ENCODE results near the gene GALK1. TPM values are rescaled to one million over a fixed set of nuclear protein-coding genes. Genes with fewer than 3 reads are reported as not detected.

The GALK1 gene
- total RNA-seq, 4 donors from 2014 or later = 50.1 to 81.9 (median 64.1) TPM

DNA sequence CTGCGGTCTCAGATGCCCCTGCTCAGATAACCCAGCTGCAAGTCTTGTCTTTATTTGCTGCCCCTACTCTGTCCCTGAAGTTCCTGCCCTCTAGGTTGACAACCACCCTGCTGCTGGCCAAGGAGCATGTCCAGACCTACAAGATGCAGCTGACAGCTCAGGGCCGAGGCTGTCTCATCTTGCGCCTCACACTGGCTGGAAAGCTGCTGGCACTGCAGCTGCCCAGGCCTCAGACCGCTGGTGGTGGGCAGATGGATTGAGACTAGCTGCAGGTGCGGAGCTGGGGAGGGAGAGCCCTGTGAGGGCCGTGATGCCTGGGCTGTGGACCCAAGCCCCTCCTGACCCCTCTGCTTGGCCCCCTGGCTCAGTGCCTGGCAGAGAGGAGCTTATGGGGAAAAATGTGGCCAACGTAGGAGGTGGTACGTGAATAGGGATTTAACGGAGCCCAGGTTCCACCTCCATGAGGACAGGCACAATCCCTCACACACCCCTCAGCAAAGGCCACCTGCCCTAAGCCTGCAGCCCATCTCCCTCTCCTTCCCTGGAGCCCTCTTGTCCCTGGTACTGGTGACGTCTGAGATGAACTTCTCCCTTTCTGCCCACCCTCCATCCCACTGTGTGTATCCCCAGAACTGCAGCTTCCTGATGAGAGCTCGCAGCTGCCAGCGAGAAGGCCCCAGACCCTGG, 8.3 kb upstream of the GALK1 start:
- H3K4me1 ChIP-seq = peaks cover 3 to 49% (median 10%) of the 10 kb centered on the region in 4 donors
- H3K36me3 ChIP-seq = peaks cover 0 to 28% (median 0%) of the 10 kb centered on the region in 3 donors
- H3K27ac ChIP-seq = no peak overlapping the region
- H3K4me3 ChIP-seq = no peak overlapping the region
- DNase-seq = peak in 2 of 3 donors; percentile 43 to 45
- no peaks in the 10 kb centered on the region for H3K27me3 ChIP-seq
- no peaks in the 10 kb centered on the region for H3K9me3 ChIP-seq
- TF ChIP-seq CTCF (IDR thresholded peaks at IDR 0.05) (no peak), POLR2A (IDR thresholded peaks at IDR 0.05) (no peak)

DNA sequence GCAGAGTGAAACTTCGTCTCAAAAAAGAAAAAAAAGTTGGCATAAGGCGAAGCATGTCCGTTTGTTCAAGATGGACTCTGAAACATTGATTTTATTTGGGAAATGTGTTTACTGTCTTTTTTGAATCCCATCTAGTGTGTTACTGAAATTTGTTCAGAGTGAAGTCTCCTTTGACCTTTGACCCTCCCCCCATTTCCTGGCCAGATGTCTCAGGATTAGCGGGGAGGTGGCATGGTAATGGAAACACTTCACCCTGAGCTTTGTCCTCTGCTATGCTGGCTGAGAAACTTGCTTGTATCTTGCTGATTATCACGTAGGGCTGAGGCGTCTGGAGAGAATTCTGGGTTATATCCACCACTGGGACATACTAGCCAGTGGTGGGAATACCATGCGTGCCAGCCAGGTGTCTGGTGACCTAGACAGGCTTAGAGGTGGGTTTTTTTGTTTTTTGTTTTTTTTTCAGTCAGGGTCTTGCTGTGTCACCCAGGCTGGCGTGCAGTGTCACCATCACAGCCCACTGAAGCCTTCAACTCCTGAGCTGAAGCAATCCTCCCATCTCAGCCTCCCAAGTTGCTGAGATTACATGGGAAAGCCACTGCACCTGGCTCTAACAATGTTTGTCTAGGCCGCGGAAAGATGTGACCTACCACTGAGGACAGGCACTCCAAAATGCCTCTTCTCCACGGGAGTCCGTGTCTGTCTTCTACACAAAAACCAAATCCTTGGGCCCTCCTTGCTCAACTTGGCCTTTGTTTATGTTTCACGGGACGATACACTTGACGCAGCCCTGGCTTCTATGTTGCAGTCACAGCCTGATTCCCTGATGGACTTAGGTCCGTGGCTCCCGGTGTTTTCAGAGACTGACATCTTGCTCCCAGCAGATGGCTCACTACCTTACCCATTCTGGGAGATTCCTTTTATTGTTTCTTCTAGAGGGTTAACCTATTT, 6.6 kb upstream of the GALK1 start:
- DNase-seq = peak in 2 of 3 donors; percentile 65 to 75
- Histone ChIP-seq H3K27ac (peak overlapping the region in 3 of 4 donors; percentile 23 to 79 (median 66)), H3K9me3 (no peaks in the 10 kb centered on the region), H3K27me3 (no peaks in the 10 kb centered on the region), H3K4me1 (peaks cover under 1 to 36% (median 5%) of the 10 kb centered on the region in 4 donors), H3K4me3 (no peak overlapping the region), H3K36me3 (peaks cover 0 to 12% (median 0%) of the 10 kb centered on the region in 3 donors)
- TF ChIP-seq CTCF (IDR thresholded peaks at IDR 0.05) (peak in 3 of 6 experiments; percentile 39 to 46 (median 40)), POLR2A (IDR thresholded peaks at IDR 0.05) (no peak)

DNA sequence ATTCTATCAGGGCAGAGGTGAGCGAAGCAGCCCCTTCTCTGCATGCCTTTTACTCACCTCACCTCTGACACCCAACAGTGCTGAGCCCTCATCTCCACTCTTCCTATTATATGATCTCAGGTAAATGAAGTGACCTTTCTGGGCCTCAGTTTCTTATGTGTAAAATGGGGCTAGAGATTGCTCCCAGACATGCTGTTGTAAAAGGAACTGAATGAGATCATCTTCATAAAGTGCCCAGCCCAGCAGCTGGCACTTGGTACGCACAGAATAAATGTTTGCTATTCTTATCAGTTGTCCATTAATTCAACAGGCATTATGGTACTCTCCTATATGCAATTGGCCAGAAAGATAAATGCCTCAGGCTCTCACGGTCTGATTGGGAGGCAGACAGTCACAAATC, 4.5 kb upstream of the GALK1 start:
- TF ChIP-seq CTCF (IDR thresholded peaks at IDR 0.05) = no peak
- TF ChIP-seq POLR2A (IDR thresholded peaks at IDR 0.05) = no peak
- peak in 2 of 3 donors; percentile 61 to 74 for DNase-seq
- H3K27ac ChIP-seq = peak overlapping the region in 2 of 4 donors; percentile 79

GRCh38 chr17:75767881-75768280, 2.9 kb upstream of the GALK1 start:
- H3K4me3 ChIP-seq = no peak overlapping the region
- DNase-seq = peak in 1 of 3 donors; percentile 26
- peaks cover 7 to 46% (median 10%) of the 10 kb centered on the region in 4 donors for H3K4me1 ChIP-seq
- H3K9me3 ChIP-seq = no peaks in the 10 kb centered on the region
- no peak overlapping the region for H3K27ac ChIP-seq
- H3K27me3 ChIP-seq = no peaks in the 10 kb centered on the region
- no peak for TF ChIP-seq CTCF (IDR thresholded peaks at IDR 0.05)
- TF ChIP-seq POLR2A (IDR thresholded peaks at IDR 0.05) = no peak
- peaks cover 0 to 1% (median 0%) of the 10 kb centered on the region in 3 donors for H3K36me3 ChIP-seq

More for the DNA sequence above, 4.5 kb upstream of the GALK1 start:
- Histone ChIP-seq H3K36me3 (no peaks in the 10 kb centered on the region), H3K4me3 (no peak overlapping the region), H3K9me3 (no peaks in the 10 kb centered on the region), H3K4me1 (peaks cover 0 to 33% (median 1%) of the 10 kb centered on the region in 4 donors), H3K27me3 (no peaks in the 10 kb centered on the region)

- Histone ChIP-seq H3K9me3 (no peaks in the 10 kb centered on the region), H3K4me1 (peaks cover 7 to 35% (median 10%) of the 10 kb centered on the region in 4 donors), H3K27me3 (no peaks in the 10 kb centered on the region), H3K36me3 (peaks cover 0 to 7% (median 0%) of the 10 kb centered on the region in 3 donors), H3K27ac (peak overlapping the region in 2 of 4 donors; percentile 77 to 90), H3K4me3 (no peak overlapping the region)
- DNase-seq = peak in 1 of 3 donors; percentile 49
- TF ChIP-seq CTCF (IDR thresholded peaks at IDR 0.05) (no peak), POLR2A (IDR thresholded peaks at IDR 0.05) (no peak)
Observed at GRCh38 chr17:75765981-75766380, 989 bp upstream of the GALK1 start.

Data from Peyer's patch (tissue), 4 donors.